GM06990 (cell line): Measurements from ENCODE around the gene ZMYND10.

Experiments
- DNase-seq: peaks from one replicate; pipeline ENCODE4 v3.0.0-alpha.2; 2011; ENCODE audit not compliant: insufficient read length; ENCODE audit errors: extremely low read depth
- H3K27me3 ChIP-seq: replicated peaks from 2 replicates; pipeline ENCODE4 v1.6.0; 2011; ENCODE audit warnings: low read length; ENCODE audit not compliant: control insufficient read depth, insufficient read depth
- H3K36me3 ChIP-seq: 2 replicates; pipeline ENCODE4 v1.5.1; 2011; ENCODE audit warnings: low read length; ENCODE audit not compliant: control insufficient read depth, insufficient read depth
- H3K4me3 ChIP-seq: replicated peaks from 2 replicates; pipeline ENCODE4 v1.5.1; 2011; ENCODE audit warnings: low read depth, mild to moderate bottlenecking, control low read depth, low read length
- CTCF ChIP-seq: IDR thresholded peaks from 2 replicates; pipeline ENCODE4 v1.5.1; 2011; ENCODE audit warnings: low read length, control low read depth, mild to moderate bottlenecking, inconsistent platforms; ENCODE audit not compliant: insufficient read depth, poor library complexity, severe bottlenecking

ZMYND10 gene

GRCh38 chr3:50381383-50381782 is 35.9 kb upstream of the ZMYND10 start:
- DNase-seq = no peak
- TF ChIP-seq CTCF = no peak

GRCh38 chr3:50380405-50381085 is 35.0 kb upstream of the ZMYND10 start:
- no peaks in the 10 kb centered on the region for H3K36me3 ChIP-seq
- no peak for DNase-seq
- no peak for TF ChIP-seq CTCF
- no peaks in the 10 kb centered on the region; the same call in 1 of the 2 replicates for H3K27me3 ChIP-seq
- no peak overlapping the region for H3K4me3 ChIP-seq

More at GRCh38 chr3:50381383-50381782, 35.9 kb upstream of the ZMYND10 start:
- Histone ChIP-seq H3K27me3 (no peaks in the 10 kb centered on the region; the same call in 1 of the 2 replicates), H3K4me3 (no peak overlapping the region), H3K36me3 (no peaks in the 10 kb centered on the region)

GRCh38 chr3:50378757-50379156 is 33.2 kb upstream of the ZMYND10 start:
- TF ChIP-seq CTCF = no peak
- Histone ChIP-seq H3K27me3 (no peaks in the 10 kb centered on the region; the same call in 1 of the 2 replicates), H3K36me3 (no peaks in the 10 kb centered on the region), H3K4me3 (no peak overlapping the region)
- no peak for DNase-seq

GRCh38 chr3:50378024-50378423 is 32.5 kb upstream of the ZMYND10 start:
- TF ChIP-seq CTCF = no peak
- no peaks in the 10 kb centered on the region for H3K36me3 ChIP-seq
- no peak for DNase-seq
- no peaks in the 10 kb centered on the region; the same call in 1 of the 2 replicates for H3K27me3 ChIP-seq
- H3K4me3 ChIP-seq = no peak overlapping the region

- no peak overlapping the region for H3K4me3 ChIP-seq
- no peak for DNase-seq
- peak; percentile 13 for TF ChIP-seq CTCF
Observed at GRCh38 chr3:50375258-50375931, 29.9 kb upstream of the ZMYND10 start.

More at GRCh38 chr3:50375258-50375931, 29.9 kb upstream of the ZMYND10 start:
- peaks cover 4% of the 10 kb centered on the region for H3K27me3 ChIP-seq
- no peaks in the 10 kb centered on the region for H3K36me3 ChIP-seq
